Nephron progenitor cell (in vitro differentiated cells): ENCODE measurements around the gene CRK.

Source experiments
- DNase-seq: peaks from one replicate; pipeline ENCODE4 v3.0.0; 2021
- H3K27ac Mint-ChIP-seq: 2 replicates; pipeline ENCODE4 v1.8.0; 2021; ENCODE audit warnings: mild to moderate bottlenecking, moderate library complexity, mixed read lengths
- H3K27me3 Mint-ChIP-seq: 2 replicates; pipeline ENCODE4 v1.8.0; 2021; ENCODE audit warnings: mild to moderate bottlenecking, low read depth, mixed read lengths; ENCODE audit not compliant: poor library complexity
- H3K36me3 Mint-ChIP-seq: 2 replicates; pipeline ENCODE4 v1.8.0; 2021; ENCODE audit warnings: low read depth, mixed read lengths
- H3K4me1 Mint-ChIP-seq: 2 replicates; pipeline ENCODE4 v1.8.0; 2021; ENCODE audit warnings: mixed read lengths
- H3K4me3 Mint-ChIP-seq: 2 replicates; pipeline ENCODE4 v1.8.0; 2021; ENCODE audit warnings: mild to moderate bottlenecking, moderate library complexity, mixed read lengths
- H3K9me3 Mint-ChIP-seq: 2 replicates; pipeline ENCODE4 v1.8.0; 2021; ENCODE audit warnings: mild to moderate bottlenecking, moderate library complexity, mixed read lengths
- TF ChIP-seq, protein P1 (sequence below): fragments of 200-600 bp; sonication (generic); IDR thresholded peaks from 2 replicates; pipeline ENCODE4 v1.5.0; 2021; ENCODE audit warnings: antibody characterized with exemption

CRK gene

DNA sequence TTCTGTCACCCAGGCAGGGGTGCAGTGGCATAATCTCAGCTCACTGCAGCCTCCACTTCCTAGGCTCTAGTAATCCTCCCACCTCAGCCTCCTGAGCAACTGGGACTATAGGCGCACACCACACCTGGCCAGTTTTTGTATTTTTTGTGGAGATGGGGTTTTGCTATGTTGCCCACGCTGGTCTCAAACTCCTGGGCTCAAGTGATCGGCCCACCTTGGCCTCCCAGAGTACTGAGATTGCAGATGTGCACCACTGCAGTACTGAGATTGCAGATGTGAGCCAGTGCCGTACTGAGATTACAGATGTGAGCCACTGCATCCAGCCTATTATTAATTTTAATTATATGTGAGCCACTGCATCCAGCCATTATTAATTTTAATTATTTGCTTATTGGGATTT lies 13.8 kb downstream of the CRK start:
- H3K9me3 Mint-ChIP-seq: no peaks in the 10 kb centered on the region
- H3K36me3 Mint-ChIP-seq: peaks cover 23% of the 10 kb centered on the region
- H3K4me3 Mint-ChIP-seq: no peak overlapping the region
- TF ChIP-seq, protein P1, sequence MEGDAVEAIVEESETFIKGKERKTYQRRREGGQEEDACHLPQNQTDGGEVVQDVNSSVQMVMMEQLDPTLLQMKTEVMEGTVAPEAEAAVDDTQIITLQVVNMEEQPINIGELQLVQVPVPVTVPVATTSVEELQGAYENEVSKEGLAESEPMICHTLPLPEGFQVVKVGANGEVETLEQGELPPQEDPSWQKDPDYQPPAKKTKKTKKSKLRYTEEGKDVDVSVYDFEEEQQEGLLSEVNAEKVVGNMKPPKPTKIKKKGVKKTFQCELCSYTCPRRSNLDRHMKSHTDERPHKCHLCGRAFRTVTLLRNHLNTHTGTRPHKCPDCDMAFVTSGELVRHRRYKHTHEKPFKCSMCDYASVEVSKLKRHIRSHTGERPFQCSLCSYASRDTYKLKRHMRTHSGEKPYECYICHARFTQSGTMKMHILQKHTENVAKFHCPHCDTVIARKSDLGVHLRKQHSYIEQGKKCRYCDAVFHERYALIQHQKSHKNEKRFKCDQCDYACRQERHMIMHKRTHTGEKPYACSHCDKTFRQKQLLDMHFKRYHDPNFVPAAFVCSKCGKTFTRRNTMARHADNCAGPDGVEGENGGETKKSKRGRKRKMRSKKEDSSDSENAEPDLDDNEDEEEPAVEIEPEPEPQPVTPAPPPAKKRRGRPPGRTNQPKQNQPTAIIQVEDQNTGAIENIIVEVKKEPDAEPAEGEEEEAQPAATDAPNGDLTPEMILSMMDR: no peak
- no peaks in the 10 kb centered on the region for H3K27me3 Mint-ChIP-seq
- no peak for DNase-seq
- H3K27ac Mint-ChIP-seq: no peak overlapping the region
- no peaks in the 10 kb centered on the region for H3K4me1 Mint-ChIP-seq

DNA sequence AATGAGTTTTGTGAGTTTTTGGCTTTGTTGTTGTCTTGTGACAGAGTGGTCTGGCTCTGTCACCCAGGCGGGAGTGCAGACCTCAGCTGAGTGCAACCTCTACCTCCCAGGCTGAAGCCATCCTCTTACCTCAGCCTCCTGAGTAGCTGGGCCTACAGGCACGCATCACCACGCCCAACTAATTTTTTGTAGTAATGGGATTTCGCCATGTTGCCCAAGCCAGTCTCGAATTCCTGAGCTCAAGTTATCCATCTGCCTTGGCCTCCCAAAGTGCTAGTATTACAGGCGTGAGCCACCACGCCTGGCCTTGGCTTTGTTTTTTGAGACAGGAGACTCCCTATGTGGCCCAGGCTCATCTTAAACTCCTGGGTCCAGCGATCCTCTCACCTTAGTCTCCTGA lies 15.1 kb downstream of the CRK start:
- no peaks in the 10 kb centered on the region for H3K27me3 Mint-ChIP-seq
- peaks cover 30% of the 10 kb centered on the region for H3K36me3 Mint-ChIP-seq

DNA sequence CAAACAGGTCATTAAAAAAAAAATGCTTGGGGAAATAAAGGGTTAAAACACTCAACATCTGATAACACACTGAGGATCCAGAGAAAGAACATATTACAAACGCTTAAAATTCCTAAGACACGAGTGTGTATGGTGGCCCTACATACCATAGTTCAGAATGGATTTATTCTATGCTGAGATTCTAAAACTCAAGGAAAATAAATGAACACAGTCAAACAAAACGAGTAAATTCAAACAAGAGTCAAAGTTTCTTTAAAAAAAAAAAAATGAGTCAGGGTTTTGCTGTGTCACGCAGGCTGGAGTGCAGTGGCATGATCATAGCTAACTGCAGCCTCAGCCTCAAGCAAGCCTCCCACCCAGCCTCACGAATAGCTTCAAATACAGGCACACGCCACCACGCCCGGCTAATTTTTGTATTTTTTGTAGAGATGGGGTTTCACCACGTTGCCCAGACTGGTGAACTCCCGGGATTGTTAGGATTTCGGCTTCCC lies 17.4 kb downstream of the CRK start:
- Mint-ChIP-seq H3K27ac (peak overlapping the region; percentile 48), H3K9me3 (no peaks in the 10 kb centered on the region), H3K4me3 (no peak overlapping the region), H3K27me3 (no peaks in the 10 kb centered on the region), H3K4me1 (no peaks in the 10 kb centered on the region), H3K36me3 (peaks cover 38% of the 10 kb centered on the region)
- TF ChIP-seq, protein P1: no peak
- no peak for DNase-seq

More for the DNA sequence above, 15.1 kb downstream of the CRK start:
- no peak overlapping the region for H3K27ac Mint-ChIP-seq
- no peaks in the 10 kb centered on the region for H3K9me3 Mint-ChIP-seq
- no peak overlapping the region for H3K4me3 Mint-ChIP-seq
- DNase-seq: no peak
- TF ChIP-seq, protein P1: no peak
- no peaks in the 10 kb centered on the region for H3K4me1 Mint-ChIP-seq

DNA sequence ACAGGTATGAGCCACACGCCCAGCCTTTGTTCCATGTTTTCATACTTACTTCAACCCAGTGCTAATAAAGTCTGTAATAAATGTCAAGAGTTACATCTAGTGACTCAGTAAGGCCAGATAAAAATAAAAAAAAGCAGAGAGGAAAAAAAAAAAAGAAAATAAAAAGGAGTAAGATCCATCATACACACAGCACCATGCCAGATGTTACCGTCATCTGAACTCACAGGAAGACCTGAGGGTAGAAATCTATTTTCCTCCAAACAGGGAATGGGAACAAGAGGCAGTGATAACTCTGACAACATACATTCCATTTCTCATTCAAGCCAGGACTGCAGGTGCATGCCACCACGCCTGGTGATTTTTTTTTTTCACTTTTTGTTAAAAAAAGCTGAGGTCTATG lies 20.7 kb downstream of the CRK start:
- TF ChIP-seq, protein P1: no peak
- peaks cover 9% of the 10 kb centered on the region for H3K4me1 Mint-ChIP-seq
- H3K9me3 Mint-ChIP-seq: peaks cover 4% of the 10 kb centered on the region
- no peaks in the 10 kb centered on the region for H3K27me3 Mint-ChIP-seq
- no peak overlapping the region for H3K27ac Mint-ChIP-seq
- DNase-seq: no peak
- no peak overlapping the region for H3K4me3 Mint-ChIP-seq
- H3K36me3 Mint-ChIP-seq: peaks cover 62% of the 10 kb centered on the region

DNA sequence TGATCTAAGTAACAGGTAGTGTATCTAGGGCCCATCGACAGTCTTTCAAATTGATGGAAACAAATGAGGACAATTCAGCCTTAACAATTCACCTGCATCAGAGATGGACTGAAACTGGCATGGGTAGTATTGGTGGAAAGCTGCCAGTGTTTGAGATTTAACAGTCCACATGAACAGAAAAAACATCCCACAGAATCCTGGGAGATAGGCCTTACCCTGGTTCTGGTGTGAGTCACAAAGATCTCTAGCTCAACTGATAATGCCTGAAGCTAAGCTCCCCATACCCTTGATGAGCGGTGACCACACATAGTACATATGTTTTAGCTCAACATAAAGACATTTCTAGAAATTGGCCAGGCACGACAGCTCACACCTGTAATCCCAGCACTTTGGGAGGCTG lies 21.9 kb downstream of the CRK start:
- TF ChIP-seq, protein P1: no peak
- Mint-ChIP-seq H3K27ac (no peak overlapping the region), H3K36me3 (peaks cover 66% of the 10 kb centered on the region), H3K4me3 (no peak overlapping the region), H3K4me1 (peaks cover 9% of the 10 kb centered on the region), H3K9me3 (peaks cover 4% of the 10 kb centered on the region), H3K27me3 (no peaks in the 10 kb centered on the region)
- DNase-seq: no peak

DNA sequence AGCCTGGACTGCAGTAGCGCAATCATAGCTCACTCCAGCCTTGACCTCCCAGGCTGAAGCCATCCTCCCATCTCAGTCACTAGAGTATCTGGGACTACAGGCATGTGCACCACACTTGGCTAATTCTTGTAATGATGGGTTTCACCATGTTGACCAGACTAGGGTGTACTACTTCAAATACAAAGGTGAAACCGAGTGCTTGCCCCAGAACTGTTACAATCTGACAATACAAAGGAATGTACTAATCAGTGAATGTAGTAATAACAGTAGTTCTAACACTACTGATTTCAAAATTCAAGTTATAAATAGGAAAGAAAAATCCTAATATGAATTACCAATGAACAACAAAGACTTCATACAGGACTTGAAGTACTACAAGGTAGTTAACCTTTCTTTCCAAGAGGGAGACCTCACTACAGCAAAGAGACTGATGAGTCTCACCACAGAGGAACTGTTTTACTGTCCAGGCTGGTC lies 24.4 kb downstream of the CRK start:
- no peak for DNase-seq
- Mint-ChIP-seq H3K27ac (peak overlapping the region; percentile 39), H3K36me3 (peaks cover 75% of the 10 kb centered on the region), H3K9me3 (peaks cover 4% of the 10 kb centered on the region), H3K4me3 (no peak overlapping the region), H3K27me3 (no peaks in the 10 kb centered on the region), H3K4me1 (peaks cover 9% of the 10 kb centered on the region)
- TF ChIP-seq, protein P1: no peak
